Spleen (tissue), 7 donors: ENCODE results near the gene KCNQ5.

Experiments
- CTCF ChIP-seq, 11 experiments: fragments of 200-600 bp in 7 of 11; fragments of 450-650 bp in 4 of 11; sonication (generic) in 4 of 11; IDR thresholded peaks in 8 of 11; conservative IDR thresholded peaks in 3 of 11; 1 replicate in 7 of 11; 2 replicates in 4 of 11; pipeline versions ENCODE4 v1.4.0 to v1.8.0; 2016 to 2021; ENCODE audit warnings: antibody characterized with exemption in 11 of 11, inconsistent platforms in 4 of 11, mild to moderate bottlenecking in 1 of 11
- POLR2A ChIP-seq, 3 donors: fragments of 450-650 bp; IDR thresholded peaks; one replicate each; pipeline ENCODE4 v1.5.1; 2017; ENCODE audit warnings: antibody characterized with exemption in 3 of 3, mild to moderate bottlenecking in 1 of 3
- donor health status: DM: no; HTN: no; CAD: no; lungs with moderate emphysema.
- donor health status: DM: no; HTN: no; CAD: no.
- donor health status: DM: no; HTN: no; CAD: no.

DNA sequence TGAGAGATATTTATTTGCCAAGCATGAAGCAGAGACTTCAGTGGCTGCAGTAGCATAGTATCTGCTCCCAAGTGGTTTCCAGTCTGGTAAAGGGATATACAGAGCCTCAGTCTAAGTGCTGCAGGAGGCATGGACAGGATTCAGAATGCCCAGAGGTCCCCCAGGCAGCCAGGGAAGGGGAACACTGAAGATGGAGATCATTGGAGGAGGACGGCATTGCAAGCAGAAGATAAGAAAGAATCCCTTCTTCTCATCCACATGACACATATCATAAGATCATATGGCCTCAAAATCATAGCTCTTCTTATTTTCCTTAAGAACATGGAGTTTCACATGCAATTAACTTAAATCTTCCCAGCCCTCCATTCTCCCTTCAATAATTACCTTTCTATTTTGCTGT lies 136.1 kb downstream of the KCNQ5 start:
- no peak for TF ChIP-seq CTCF (IDR thresholded peaks at IDR 0.05 in 8 of 11, conservative IDR thresholded peaks at IDR 0.05 in 3 of 11)
- no peak for TF ChIP-seq POLR2A (IDR thresholded peaks at IDR 0.05)
